Daoy (cell line): ENCODE results near the gene RUNX1. TPM values are rescaled to one million over a fixed set of nuclear protein-coding genes. Genes with fewer than 3 reads are reported as not detected.

Source experiments
- DNase-seq: peaks from one replicate; pipeline ENCODE4 v3.0.0-alpha.2; 2015; ENCODE audit warnings: low read depth
- total RNA-seq: library from RNA; depleted of rRNA; stranded (reverse); fragments of >200 nt; shearing (Covaris generic); gene quantifications from 2 replicates; pipeline ENCODE4 v1.2.3, GENCODE V29; 2014

The RUNX1 gene
- total RNA-seq, 1 experiment from 2014 or later: 9.5 TPM

DNA sequence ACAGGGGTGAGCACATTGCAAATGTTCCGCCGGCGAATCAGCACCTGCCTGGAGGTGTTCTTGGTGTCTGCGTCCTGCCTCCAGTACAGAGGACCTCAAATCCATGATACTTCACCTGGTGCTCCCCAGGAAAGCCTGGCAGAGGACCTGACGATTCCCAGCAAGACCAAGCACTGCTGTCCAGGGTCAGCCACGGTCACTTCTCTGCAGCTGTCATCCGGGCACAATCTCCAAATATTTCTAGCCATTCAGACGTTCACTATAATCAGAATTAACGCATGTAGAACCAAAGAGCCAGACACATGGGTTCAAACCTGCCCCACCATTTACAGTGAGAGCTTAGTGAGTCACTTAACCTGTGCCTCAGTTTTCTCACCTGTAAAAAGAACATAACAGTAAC lies 305.8 kb downstream of the RUNX1 start:
- DNase-seq: no peak

- no peak for DNase-seq
Observed at GRCh38 chr21:34740198-34740597, 308.9 kb downstream of the RUNX1 start.
